22Rv1 (cell line): ENCODE data around the gene ERN1.

ENCODE experiments used
- ZFX ChIP-seq: fragments of 450-650 bp; IDR thresholded peaks from 2 replicates; pipeline ENCODE4 v1.6.1; 2017; ENCODE audit warnings: antibody characterized with exemption, borderline replicate concordance
- TF ChIP-seq, protein P1 (sequence below): fragments of 450-650 bp; IDR thresholded peaks from 2 replicates; pipeline ENCODE4 v1.5.1; 2017; ENCODE audit warnings: mild to moderate bottlenecking

DNA sequence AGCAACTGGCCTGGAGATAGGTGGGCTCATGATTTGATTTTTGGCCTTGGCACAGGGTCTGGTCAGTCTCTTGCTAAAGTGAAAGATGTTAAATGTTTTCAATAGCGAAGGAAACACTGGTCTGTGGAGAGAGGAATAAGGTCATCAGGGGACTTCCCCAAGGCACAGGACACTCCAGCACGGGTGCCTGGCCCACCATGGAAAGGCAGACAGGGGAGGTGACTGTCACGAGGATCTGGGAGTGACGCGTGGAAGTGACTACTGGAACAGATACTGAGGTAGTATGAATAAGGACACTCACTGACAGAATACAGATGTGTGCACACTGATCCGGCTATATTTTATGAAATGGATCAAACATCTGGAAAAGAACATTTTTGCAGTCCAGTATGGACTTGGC, 92.8 kb downstream of the ERN1 start:
- TF ChIP-seq, protein P1, sequence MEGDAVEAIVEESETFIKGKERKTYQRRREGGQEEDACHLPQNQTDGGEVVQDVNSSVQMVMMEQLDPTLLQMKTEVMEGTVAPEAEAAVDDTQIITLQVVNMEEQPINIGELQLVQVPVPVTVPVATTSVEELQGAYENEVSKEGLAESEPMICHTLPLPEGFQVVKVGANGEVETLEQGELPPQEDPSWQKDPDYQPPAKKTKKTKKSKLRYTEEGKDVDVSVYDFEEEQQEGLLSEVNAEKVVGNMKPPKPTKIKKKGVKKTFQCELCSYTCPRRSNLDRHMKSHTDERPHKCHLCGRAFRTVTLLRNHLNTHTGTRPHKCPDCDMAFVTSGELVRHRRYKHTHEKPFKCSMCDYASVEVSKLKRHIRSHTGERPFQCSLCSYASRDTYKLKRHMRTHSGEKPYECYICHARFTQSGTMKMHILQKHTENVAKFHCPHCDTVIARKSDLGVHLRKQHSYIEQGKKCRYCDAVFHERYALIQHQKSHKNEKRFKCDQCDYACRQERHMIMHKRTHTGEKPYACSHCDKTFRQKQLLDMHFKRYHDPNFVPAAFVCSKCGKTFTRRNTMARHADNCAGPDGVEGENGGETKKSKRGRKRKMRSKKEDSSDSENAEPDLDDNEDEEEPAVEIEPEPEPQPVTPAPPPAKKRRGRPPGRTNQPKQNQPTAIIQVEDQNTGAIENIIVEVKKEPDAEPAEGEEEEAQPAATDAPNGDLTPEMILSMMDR, result no peak
- TF ChIP-seq ZFX, result no peak
